ENCODE measurements around the gene RPL10.

Gene RPL10

DNA sequence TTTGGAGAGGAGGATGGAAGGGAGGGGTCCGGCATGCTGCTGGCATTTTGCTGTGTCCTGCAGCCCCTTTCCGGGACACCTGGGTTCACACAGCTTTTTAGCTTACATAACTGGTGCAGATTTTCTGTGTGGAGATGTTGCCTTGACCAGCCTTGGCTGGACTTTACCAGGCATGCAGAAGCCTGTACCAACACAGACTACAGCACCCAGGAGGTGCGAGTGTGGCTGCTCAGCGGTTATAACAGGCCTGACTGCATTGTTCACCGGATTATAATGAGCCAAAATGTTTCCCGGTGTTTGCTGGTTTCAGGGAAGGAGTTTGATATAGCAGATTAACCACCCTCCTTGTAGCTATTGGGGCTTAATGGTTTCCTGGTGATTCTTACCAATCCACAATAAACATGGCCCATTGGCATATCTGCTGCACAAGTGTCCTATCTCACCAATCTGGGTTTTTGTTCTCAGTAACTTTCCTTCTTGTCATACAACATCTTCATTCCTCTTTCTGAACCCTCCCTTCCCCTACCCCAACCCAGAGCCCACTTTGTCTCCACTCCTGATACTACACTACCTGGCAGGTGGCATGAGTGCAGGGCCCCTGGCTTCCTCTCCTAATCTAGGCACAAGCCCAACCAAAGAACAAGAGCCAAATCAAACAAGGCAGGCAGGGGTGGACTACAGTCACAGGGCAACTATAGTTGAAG is 3.9 kb downstream of the RPL10 start:
- FAIRE-seq = no peak

DNA sequence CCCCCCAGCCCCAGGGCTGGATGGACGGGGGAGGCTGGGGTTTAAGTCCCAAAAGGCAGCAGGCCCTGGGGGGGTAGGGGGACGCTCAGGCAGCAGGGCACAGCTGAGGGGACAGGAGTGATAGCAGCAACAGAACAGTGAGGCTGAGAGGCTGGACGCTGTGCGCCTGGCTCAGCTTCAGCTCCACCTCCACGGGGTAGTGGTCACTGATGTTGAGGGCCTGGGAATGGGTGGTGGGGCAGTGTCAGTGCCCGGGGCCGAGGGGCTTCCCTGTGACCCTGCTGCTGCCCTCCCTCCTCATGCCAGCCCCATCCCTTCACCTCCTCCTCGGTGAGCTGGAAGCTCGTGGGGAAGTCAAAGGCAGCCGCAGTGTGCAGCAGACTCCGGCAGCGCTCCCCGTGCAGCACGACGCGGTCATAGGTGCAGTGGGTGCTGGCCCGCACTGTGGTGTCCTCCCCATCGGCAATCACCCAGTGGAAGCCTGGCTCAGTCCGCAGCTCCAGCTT is 4.5 kb downstream of the RPL10 start:
- no peak for FAIRE-seq

DNA sequence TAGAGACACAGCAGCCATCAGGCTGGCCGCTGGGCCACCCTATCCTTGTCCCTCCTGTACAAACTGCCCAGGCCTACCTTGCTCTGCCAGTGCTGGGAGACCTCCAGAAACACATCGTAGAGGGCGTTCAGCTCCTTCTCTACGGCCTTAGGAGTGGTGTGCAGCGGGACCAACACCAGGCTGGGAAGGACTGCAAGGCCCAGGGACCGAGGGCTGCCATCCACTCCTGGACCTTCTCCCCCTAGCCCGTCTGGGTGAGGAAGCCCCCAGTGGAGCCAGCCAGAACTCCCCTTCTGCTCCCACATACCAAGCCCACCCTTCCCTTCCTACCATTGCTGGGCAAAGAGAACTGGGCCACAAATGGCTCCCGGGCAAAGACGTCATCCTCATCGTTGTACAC is 5.0 kb downstream of the RPL10 start:
- FAIRE-seq = no peak

DNA sequence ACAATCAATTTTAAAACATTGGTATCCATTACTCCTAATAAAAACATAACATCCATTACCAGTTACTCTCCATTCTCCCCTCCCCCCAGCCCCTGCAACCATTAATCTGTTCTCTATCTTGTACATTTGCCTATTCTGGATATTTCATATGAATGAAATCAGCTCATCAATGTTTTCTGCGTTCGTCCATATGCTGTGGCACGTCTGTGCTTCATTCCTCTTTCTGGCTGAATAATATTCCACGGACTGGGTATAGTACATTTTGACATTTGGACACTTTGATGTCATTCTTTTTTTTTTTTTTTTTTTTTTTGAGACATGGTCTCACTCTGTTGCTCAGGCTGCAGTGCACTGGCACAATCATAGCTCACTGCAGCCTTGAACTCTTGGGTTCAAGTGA is 5.7 kb downstream of the RPL10 start:
- no peak for FAIRE-seq

DNA sequence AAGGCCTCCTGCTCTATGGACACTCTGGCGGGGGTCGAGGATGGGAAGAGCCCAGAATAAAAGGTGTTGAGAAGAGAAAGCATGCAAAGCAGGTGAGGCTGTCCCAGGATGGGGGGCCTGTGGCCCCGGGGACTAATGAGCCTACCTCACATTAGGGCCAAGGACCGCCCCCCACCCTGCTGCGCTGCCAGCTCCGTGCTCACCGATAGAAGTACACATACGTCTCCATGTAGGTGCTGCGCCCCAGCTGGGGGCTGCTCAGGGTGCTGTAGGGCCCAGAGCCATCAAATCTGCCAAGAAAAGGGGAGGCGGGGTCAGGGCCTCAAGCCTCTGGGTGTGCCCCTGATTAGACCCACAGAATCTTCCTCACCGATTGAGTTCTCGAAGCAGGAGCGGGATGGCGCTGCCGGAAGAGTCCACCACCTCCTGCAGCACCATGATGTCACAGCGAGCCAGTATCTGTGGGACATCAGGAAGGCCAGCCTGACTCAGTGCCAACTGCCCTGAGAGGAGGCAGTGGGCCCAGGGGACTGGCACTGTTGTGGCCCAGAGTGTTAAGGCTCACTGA is 6.5 kb downstream of the RPL10 start:
- FAIRE-seq = no peak

DNA sequence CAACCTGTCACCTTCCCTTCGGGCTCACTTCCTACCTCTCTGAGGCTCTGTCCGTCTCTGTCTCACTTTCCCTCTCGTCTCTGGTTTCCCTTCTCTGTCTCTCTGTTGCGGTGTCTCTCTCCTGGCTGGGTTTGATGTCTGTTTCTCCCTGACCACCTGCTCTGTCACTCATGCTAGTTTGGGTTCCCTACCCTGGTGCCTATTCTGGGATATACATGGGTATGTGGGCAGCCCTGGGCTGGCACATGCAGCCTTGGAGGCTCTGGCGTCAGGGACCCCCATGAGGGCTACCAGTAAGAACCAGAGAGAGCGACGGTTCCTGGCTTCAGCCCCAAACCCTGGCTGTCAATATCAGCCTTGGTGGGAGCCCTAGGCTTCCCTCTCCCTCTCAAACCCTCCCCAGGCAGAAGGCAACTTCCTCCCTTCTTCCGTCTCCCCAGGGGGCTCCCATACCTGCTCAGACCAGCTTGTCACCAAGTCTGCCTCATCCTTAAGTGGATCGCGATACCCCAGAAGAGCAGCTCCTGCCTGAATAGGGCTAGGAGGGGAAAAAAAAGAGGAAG is 10.6 kb downstream of the RPL10 start:
- FAIRE-seq = no peak

DNA sequence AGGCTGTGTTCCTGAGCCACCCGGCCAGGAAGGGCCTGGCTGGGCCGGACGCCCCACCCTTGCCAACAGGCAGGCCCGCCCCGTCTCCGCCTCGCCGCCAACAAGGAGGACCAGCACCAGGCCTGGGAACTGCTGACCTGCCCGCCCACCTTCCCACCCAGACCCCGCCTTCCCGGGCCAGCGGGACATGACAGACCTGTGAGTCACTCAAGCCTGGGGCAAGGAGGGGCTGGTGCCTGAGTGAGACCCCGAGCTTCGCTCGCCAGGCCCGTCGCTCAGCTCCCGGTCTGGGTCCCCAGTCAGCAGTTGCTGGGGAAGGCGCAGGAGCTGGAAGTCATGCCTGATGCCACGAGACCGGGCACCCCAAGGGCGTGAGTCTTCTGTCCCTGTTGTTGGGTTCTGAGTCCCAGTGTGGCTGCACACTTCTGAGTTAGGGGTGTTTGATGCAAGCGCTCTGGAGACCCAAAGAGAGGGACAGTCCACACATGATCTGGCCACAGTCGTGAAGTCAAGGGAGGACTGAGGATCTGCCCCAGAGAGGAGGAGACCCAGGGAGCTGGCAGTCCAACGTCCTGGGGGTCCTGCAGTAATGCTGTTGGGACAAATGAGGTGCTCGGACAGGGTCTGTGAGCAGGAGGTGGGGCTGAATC is 11.2 kb downstream of the RPL10 start, which contains the start of gene DNASE1L1:
Gene DNASE1L1, minus strand, starts transcription at position 33 of the 650 bp plus-strand sequence. CDS start 3,686 bp downstream, outside the sequence.
- peak; percentile 96 for FAIRE-seq

DNA sequence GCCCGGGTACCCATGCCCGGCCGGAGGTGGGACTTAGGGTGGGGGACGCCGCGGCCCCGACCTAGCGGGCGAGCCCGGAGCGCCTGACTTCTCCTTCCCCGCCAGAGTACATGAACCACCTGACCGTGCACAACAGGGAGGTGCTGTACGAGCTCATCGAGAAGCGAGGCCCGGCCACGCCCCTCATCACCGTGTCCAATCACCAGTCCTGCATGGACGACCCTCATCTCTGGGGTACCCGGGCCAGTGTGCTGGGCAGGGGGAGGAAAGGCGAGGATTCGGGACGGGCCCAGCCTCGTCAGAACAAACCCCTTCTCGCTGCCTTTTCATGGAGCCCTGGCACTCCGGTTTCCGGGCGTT is 13.8 kb downstream of the RPL10 start:
- FAIRE-seq = peak; percentile 74

DNA sequence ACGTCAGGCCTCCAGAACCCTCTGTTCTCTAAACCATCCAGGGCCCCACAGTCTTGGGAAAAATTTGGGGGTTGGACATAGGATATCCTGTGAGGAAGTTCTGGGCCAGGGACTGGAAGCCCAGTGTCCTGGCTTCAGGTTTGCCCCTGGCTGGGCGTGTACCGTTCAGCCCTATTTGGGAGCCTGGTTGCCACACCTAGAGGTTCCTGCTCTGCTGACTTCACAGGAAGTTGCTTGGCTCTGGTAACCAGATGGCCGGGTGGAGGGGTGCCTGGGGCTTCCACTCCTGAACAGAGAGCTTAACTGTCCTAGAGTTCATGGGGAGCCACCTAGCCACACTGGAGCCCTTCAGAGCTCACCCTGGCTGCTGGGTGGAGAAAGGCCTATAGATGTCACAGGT is 14.3 kb downstream of the RPL10 start:
- FAIRE-seq = no peak

DNA sequence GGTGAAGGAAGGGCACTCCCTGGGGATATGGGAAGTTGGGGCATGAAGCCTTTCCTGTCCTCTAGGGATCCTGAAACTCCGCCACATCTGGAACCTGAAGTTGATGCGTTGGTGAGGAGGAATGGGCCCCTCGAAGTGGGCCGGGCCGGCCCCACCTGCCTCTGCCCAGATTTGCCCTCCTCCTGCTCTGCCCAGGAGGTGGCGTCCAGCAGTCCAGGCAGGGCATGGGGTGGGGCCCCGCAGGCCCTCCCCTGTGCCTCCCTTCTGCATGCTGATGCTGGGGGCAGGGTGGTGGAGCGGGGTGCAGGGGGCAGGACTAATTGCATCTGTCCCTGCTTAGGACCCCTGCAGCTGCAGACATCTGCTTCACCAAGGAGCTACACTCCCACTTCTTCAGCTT is 15.0 kb downstream of the RPL10 start:
- FAIRE-seq = no peak

DNA sequence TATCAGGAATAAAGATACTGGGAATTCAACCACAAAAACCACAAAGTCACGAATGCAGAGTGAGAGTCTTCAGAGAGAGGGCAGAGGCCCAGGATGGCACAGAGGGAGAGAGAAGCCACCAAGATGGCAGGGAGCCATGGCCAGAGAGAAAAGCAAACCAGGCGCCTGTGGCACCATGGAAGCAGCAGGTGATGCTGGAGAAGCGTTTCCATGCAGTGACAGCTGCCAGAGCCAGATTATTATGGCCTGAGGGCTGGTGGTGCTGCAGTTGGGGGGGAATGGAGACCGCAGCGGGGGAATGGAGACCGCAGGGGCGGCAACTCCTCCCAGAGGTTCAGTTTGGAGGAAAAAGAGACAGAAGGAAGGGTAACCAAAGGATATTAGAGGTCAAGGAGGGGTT is 19.0 kb downstream of the RPL10 start:
- no peak for FAIRE-seq

DNA sequence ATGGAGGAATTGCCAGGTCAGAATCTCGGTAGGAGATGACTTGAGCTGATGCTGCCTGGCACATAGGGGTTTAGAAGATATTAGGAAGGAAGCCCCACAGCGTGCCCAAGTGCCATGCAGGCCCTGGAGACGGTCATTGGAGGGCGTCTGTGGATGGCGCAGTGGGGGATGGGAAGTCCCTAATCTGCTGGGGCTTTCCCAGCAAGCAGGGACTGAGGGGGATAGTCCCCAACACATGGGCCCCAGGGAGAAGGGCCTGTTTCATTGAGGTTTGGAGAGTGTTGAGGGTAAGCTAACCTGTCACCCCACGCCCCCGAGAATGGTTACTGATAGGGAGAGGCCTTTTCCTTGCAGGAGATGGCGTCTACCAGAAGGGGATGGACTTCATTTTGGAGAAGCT is 21.0 kb downstream of the RPL10 start:
- FAIRE-seq = no peak

DNA sequence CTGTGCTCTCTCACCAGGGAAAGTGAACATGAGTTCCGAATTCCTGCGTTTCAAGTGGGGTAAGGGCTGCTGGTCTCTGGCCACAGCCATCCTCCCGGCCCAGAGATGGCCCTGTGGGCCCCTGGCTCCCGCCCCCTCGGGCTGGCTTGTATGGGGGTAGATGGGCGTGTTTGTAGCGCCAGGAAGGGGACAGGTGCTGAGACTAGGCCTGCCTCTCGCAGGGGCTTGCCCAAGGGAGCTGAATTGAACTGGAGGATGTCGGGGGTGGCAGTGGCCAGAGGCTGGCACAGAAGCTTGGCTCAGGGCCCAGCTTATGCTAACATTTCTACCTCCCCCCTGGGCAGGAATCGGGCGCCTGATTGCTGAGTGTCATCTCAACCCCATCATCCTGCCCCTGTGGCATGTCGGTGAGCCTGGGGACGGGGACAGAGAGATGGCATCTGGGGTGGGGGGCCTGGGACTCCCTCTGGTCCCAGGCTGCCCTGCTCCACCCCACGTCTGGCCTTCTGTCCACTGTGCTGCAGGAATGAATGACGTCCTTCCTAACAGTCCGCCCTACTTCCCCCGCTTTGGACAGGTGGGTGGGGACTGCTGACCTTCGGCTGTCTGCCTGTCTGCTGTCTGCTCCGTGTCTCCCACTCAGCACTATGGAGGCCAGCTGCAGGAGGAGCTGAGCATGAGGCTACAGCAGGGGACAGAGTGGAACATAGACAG is 21.7 kb downstream of the RPL10 start:
- FAIRE-seq = no peak

DNA sequence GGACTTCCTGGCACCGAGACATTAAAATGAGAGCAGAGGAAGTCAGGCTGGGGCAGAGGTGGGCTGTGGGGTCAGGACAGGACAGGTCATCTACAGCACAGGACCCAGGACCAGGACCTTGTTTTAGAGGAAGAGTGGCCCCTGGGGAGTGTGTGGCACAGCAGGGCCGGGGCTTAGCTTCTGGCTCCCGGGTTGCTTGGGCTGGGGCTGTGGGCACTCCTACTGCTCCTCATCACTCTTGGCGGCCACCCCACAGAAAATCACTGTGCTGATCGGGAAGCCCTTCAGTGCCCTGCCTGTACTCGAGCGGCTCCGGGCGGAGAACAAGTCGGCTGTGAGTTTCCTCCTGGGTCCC is 22.2 kb downstream of the RPL10 start:
- no peak for FAIRE-seq

DNA sequence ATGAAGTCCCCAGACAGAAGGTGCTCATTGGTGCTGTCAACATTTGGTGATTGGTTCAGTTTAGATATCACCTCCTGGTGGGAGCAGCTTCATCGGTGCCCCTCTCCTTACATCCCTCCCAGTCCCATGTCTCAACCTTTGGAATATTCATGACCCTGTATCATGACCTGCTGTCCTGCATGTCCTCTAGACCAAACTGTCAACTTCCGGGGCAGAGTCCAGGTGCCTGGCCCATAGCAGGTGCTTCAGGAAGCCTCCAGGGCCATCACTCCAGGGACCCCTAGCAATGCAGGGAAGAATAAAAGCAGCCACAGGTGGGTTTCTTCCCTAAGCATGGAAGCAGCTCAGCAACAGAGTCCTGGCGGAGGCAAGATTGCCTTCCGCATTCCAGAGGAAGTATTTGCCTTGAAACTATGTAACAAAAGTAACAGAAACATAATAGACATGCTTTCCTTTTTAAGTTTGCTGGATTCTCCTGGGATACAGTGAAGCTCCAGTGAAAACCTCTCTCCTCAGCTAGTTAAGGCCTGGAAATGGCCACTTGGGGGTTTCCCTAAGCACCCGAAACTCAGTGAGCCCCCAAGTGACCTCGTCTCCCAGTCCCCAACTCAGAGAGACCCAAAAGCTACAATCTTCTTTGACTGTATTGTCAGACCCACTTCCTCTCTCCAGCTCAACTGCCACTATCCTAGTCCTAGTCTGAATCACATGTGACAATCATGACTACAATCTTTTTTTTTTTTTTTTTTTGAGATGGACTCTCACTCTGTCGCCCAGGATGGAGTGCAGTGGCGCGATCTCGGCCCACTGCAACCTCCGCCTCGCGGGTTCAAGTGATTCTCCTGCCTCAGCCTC is 29.0 kb downstream of the RPL10 start:
- FAIRE-seq = no peak

DNA sequence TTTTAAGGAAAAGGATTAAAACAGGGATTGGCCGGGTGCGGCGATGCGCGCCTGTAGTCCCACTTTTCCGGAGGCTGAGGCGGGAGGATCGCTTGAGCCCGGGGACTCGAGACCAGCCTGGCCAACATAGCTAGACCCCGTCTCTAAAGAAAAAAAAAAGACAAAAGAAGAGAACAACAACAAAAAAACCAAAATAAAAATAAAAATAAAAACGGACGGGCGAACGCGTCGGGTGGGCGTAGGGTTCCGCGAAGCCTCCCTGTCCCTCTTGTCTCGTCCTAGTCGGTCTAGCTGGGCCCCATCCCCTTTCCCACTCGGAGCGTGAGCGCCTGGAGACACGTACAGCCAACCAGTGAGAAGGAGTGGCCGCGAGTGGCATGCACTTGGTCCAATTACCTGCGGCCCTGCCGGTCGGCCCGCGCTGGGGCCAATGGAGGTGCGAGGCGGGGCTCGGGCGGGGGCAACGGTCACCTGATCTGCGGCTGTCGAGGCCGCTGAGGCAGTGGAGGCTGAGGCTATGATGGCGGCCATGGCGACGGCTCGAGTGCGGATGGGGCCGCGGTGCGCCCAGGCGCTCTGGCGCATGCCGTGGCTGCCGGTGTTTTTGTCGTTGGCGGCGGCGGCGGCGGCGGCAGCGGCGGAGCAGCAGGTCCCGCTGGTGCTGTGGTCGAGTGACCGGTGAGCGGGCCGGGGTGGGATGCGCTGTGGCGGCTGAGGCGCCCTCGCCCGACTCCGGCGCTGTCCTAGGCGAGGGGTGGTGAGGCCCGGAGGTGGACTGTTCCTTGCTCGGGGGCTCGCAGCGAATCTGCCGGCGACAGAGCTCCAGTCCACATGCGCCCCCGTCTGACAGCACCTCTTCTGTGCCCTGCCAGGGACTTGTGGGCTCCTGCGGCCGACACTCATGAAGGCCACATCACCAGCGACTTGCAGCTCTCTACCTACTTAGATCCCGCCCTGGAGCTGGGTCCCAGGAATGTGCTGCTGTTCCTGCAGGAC is 30.3 kb downstream of the RPL10 start, which contains the start of gene ATP6AP1:
Gene ATP6AP1, plus strand, starts transcription at position 502 of the 996 bp plus-strand sequence. Its CDS starts 16 bp downstream, at position 518.
- FAIRE-seq = peak; percentile 93

DNA sequence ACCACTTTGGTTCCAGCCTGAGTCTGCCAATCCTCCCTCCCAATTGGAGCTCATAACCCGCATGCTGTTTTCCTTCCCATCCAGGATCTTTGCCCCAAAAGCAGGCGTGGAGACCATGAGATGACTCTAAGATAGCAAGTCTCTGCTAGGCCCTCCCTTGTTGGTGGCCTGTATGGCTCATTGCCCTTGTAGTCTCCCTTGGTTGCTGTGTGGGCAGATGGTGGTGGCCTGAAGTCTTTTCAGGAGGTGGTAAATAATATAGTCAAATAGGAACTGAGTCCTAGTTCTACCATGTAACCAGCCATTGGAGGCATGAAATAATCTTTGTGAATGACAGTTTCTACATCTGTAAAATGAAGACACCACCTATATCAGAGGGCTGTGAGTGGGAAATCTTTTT is 31.5 kb downstream of the RPL10 start:
- no peak for FAIRE-seq

DNA sequence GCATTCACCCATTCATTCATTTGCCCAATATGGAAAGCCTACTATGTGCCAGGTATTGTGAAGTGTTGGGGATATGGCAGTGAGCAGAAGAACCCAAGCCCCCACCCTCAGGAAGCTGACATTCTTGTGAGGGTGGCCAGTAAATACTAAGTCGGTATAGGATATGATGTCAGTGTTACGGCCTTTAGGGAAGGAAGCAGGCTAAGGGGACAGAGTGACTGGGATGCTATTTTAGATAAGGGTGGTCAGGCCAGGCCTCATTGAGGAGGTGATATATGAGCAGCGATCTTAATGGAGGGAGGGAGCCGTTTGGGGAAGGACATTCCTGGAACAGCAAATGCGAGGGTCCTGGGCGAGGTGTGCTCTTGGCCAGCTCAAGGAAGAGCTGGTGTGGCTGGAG is 32.3 kb downstream of the RPL10 start:
- FAIRE-seq = no peak

DNA sequence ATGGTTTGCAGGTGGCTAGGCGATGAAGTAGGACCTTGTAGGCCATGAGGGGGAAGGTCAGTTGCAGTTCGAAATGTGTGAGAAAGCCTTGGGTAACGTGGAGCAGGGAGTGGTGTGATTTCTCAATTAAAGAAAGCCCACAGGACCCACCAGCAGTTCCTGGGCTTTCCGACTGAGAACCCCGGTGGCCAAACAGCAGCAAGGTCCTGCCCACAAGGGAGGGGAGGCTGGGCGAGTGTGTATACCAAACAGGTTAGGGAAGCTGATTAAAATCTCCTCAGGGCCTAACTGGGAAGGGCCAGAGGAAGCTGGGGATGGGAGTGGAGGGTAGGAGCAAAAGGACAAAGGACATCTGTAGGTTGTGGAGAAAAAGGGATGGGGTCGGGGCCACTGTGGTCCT is 32.7 kb downstream of the RPL10 start:
- no peak for FAIRE-seq

DNA sequence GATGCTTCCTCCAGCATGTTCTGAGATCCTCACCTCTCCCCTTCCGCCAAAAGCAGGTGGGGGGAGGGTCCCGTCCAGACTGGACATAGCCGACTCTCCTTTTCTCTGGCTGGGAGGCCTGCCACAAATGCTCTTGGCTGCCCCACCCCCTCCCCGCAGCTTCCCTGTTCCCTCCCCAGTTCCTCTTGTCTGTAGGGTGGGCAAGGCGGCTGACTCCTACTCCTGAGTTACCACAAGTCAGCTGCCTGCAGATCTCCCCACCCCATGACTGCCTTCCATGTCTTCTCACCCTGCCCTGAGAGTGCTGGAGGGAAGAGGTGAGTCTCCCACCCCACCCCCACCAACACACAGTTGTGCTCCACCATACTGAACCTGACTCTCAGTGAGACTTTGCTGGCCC is 33.2 kb downstream of the RPL10 start:
- FAIRE-seq = no peak

DNA sequence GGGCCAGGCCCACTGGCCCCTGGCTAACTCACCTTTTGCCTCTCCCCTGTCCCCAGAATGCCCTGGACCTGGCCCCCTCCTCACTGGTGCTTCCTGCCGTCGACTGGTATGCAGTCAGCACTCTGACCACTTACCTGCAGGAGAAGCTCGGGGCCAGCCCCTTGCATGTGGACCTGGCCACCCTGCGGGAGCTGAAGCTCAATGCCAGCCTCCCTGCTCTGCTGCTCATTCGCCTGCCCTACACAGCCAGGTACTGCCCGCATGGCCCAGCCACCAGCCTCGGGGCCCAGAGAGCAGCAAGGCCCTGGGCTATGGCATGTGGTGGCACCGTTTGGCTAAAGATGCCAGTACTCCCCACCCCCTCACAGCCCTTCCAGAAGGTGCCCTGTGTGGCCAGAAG is 34.0 kb downstream of the RPL10 start:
- no peak for FAIRE-seq
